Tibial nerve (tissue), 4 donors: Measurements from ENCODE around the gene NPW.

Experiments used
- CTCF ChIP-seq, 5 experiments: fragments of 200-600 bp in 3 of 5; fragments of 450-650 bp in 2 of 5; sonication (generic) in 3 of 5; IDR thresholded peaks; one replicate each; pipeline ENCODE4 v1.5.1; 2016 to 2019; ENCODE audit warnings: antibody characterized with exemption in 5 of 5, mild to moderate bottlenecking in 3 of 5, moderate library complexity in 2 of 5
- EP300 ChIP-seq, 2 donors: sonication (generic); formaldehyde crosslinking; IDR thresholded peaks; one replicate each; pipeline ENCODE4 v1.6.1; 2017; ENCODE audit warnings: antibody characterized with exemption in 2 of 2, mild to moderate bottlenecking in 1 of 2
- POLR2A ChIP-seq, 2 donors: fragments of 450-650 bp; IDR thresholded peaks; one replicate each; pipeline ENCODE4 v1.6.1; 2017; ENCODE audit warnings: antibody characterized with exemption in 2 of 2, mild to moderate bottlenecking in 2 of 2, moderate library complexity in 2 of 2

GRCh38 chr16:2023092-2024031 lies 3.8 kb downstream of the NPW start:
- TF ChIP-seq CTCF (IDR thresholded peaks at IDR 0.05) (peak; percentile 98 to 99 (median 99)), POLR2A (IDR thresholded peaks at IDR 0.05) (peak in 1 of 2 donors; percentile 15), EP300 (IDR thresholded peaks at IDR 0.05) (peak; percentile 30 to 60)
